ENCODE data around the gene AMN1.
"Not testable (repeated sequence)": the region's sequence is repeated elsewhere in the genome, so short reads cannot be mapped to it uniquely, and the experiment has no call there.

AMN1 gene

GRCh38 chr12:31732926-31733548, 4.2 kb upstream of the AMN1 start:
- DNase-seq: peak in 1 of 2 experiments; percentile 22

- DNase-seq: not testable (repeated sequence)
Measured at GRCh38 chr12:31731203-31731602, 2.4 kb upstream of the AMN1 start.

- DNase-seq: peak; percentile 26 to 51
Measured at GRCh38 chr12:31729705-31730104, 884 bp upstream of the AMN1 start.

GRCh38 chr12:31728289-31728916, 418 bp downstream of the AMN1 start:
- DNase-seq: peak in 1 of 2 experiments; percentile 30

GRCh38 chr12:31727192-31727591, 1.6 kb downstream of the AMN1 start:
- no peak for DNase-seq

DNA sequence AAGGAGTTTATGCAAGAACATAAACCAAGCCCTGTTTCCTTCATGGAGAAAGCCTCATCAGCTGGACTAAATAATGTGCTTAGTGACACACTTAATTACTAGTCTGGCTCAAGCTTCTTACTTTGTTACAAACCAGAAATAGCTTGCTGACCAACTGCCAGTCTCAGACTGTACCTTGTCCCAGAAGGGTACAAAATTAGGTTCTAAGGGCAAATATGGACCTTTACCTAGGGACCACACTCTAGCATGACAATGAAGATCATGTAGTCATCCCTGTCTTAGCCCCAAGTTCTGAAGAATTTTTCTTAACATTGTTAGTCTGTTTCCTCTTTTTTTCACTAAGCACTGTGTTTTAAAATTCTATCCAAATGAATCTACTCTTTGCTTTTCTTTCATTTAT, 2.2 kb downstream of the AMN1 start:
- no peak for DNase-seq

DNA sequence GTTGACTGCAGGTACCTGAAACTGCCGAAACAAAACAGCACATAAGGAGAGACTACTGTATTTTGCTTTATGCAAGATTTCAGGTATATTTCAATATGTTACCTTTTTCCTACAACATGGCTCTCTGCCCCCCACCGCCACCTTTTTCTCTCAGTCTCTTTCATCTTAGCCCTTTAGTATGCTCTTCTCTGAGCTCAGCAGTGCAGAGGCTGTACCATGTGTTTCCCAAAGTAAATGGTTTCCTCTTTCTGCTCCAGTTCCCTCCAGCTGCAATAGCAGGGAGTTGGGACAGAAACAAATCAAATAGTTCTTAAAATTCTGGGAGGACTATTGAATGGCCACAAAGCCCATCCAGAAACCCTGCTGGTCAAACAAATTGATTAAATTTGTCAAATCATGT, 4.3 kb downstream of the AMN1 start:
- peak in 1 of 2 experiments; percentile 43 for DNase-seq

DNA sequence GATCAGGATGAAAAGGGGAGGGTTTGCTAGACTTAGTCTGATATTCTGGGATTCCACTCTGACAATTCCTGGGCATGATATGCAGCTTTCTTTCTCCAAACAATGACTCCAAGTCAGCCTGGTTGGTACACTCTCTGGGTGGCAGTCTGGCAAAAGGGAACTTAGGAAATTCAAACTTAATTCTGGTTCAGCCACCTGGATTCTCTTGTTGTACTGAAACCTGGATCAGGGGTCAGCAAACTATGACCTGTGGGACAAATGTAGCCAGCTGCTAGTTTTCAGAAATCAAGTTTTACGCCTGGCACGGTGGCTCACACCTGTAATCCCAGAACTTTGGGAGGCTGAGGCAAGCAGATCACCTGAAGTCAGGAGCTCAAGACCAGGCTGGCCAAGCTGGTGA, 6.2 kb downstream of the AMN1 start:
- DNase-seq: no peak

- not testable (repeated sequence) for DNase-seq
Measured at GRCh38 chr12:31718542-31719198, 10.2 kb downstream of the AMN1 start.

DNA sequence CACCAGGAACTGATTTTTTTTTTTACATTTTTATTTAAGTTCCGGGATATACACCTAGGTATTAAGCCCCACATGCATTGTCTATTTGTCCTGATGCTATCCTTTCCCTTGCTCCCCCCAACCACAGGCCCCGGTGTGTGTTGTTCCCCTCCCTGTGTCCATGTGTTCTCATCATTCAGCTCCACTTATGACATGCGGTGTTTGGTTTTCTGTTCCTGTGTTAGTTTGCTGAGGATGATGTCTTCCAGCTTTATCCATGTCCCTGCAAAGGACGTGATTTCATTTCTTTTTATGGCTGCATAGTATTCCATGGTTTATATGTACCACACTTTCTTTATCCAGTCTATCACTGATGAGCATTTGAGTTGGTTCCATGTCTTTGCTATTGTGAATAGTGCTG, 11.8 kb downstream of the AMN1 start:
- DNase-seq: not testable (repeated sequence)

DNA sequence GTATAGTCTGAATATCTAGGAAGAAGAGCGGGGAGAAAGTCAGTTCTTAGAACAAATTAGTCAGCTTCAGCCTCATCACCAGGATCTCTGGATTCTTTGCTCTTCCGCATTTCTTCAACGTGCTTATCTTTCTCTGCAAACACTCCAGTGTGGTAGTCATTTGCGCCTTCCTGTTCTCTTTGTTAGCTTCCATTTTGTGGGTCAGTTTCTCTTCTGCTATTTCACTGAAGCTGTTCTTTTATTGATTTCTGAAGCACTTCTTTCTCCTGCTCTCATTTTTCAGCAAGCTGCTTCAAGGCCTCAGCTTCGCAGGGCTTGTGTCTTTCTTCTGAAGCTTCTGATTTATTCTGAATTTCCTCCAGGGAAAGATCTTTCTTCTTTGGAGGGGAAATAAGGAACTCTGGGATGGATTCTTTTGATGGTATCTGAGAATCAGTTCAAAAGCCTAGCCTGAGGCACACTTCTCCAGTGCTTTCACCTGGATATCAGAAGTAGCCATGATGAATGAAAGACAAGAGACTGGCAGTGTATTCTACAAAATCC, 13.5 kb downstream of the AMN1 start:
- no peak for DNase-seq

GRCh38 chr12:31714406-31715271, 14.2 kb downstream of the AMN1 start:
- DNase-seq: no peak

GRCh38 chr12:31712877-31713276, 15.9 kb downstream of the AMN1 start:
- no peak for DNase-seq

GRCh38 chr12:31710021-31710818, 18.6 kb downstream of the AMN1 start:
- no peak for DNase-seq

GRCh38 chr12:31708118-31708517, 20.7 kb downstream of the AMN1 start:
- not testable (repeated sequence) for DNase-seq

DNA sequence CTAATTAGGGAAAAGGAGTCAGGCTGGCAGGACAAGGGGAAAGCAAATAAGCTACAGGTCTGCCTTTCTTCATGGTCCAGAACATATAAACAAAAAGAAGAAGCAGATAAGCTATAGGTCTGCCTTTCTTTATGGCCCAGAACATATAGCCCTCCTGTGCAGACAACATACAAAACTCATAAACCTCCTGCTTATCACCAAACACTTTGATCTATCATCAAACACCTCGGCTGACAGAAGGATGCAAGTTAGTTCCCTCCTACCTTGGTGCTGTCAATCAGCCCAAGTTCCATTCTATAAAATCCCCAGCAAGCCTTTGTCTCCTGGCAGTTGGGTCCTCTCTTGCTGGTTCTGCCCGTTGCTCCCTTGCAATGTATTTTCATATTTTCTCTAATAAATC, 23.2 kb downstream of the AMN1 start:
- no peak for DNase-seq

GRCh38 chr12:31702047-31702446, 26.8 kb downstream of the AMN1 start:
- DNase-seq: peak in 1 of 2 experiments; percentile 13

DNA sequence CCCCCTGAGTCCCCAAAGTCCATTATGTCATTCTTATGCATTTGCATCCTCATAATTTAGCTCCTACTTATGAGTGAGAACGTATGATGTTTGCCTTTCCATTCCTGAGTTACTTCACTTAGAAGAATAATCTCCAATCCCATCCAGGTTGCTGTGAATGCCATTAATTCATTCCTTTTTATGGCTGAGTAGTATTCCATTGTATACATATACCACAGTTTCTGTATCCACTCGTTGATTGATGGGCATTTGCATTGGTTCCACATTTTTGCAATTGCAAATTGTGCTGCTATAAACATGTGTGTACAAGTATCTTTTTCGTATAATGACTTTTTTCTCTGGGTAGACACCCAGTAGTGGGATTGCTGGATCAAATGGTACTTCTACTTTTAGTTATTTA, 38.9 kb downstream of the AMN1 start:
- not testable (repeated sequence) for DNase-seq

DNA sequence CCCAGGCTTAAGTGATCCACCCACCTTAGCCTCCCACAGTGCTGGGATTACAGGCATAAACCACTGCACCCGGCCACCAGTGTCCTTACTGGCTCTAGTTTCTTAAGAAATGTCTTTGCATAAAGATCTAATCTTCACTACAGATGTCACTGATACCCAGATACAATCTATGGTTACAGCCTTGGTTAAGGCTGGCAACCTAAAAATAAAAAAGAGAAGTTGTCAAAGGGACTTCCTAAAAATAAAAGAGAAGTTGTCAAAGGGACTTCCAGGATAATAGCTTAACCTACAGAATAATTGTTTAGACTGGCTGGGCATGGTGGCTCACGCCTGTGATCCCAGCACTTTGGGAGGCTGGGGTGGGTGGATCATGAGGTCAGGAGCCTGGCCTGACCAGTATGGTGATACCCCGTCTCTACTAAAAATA, 41.7 kb downstream of the AMN1 start:
- peak; percentile 98 for DNase-seq

GRCh38 chr12:31685801-31686200, 43.0 kb downstream of the AMN1 start:
- DNase-seq: no peak

DNA sequence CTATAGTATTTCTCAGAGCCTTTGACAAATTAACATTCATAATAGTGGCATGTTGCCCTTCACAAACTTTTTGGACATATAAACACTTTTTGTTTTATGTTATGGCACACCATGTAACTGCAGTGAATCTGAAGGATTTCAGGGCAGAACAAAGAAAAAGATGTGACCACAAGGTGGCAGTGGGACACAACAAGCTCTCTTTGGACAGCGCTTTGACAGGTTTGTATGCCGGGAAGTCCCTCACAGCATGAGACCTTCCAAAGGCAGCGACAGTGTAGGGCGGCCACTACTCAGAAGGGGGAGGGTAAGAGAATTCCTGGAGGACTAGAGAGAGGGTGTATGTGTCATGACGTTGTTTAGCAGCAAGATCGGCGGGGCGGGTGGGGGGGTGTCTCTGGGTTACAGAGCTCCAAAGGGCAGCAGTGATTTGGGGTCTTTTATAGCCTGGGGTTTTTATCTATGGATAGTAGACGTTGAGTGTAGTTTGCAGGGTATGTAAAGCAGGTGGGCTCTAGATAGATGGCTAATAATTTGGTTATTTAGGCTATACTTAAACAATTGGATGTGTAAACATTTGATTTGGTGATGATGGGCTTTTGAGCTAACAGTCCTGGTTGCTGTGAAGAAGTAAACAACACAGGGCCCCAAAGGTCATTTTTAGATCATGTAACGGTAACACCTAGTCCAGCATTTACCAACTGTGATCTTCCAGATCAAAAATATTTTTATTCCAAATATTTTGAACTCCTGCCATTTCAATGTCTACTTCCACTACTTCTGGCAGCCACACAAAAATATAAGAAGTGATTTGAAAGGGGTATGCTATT, 46.5 kb downstream of the AMN1 start:
- peak; percentile 88 to 89 for DNase-seq

Measured in Kasumi-1 (cell line).